ENCODE data around the gene E2F1. TPM values are rescaled to one million over a fixed set of nuclear protein-coding genes. Genes with fewer than 3 reads are reported as not detected.

E2F1 gene
- total and polyA plus RNA-seq, 7 experiments from 2014 or later: 0.46 to 61.6 (median 1.5) TPM; not detected in 1

GRCh38 chr20:33653218-33653899 is 32.8 kb downstream of the E2F1 start:
- ATAC-seq (peak; percentile 72), DNase-seq (peak in 4 of 9 donors; percentile 14 to 30 (median 27))
- Histone ChIP-seq H3K4me1 (ENCODE audit: control insufficient read depth in 2 of 2, insufficient read depth in 2 of 2, low read length in 2 of 2) (no peaks in the 10 kb centered on the region), H3K27ac (ENCODE audit: low read depth, low read length) (no peak overlapping the region), H3K9me3 (ENCODE audit: control insufficient read depth in 2 of 3, low read length in 3 of 3) (no peaks in the 10 kb centered on the region), H3K4me3 (ENCODE audit: low read length) (no peak overlapping the region), H3K27me3 (ENCODE audit: control insufficient read depth in 2 of 2, insufficient read depth in 2 of 2, low read length in 2 of 2) (no peaks in the 10 kb centered on the region), H3K36me3 (ENCODE audit: control insufficient read depth in 2 of 3, insufficient read depth in 3 of 3, low read length in 3 of 3) (no peaks in the 10 kb centered on the region)
- intact Hi-C loops (cut with micrococcal nuclease): loop anchor here (1.0 kb wide), 2 partner anchors 15 to 196 kb away; no protein-coding TSS in a partner anchor
- no peaks in the 10 kb centered on the region for H3K9me3 Mint-ChIP-seq
- H3K4me3 Mint-ChIP-seq: no peak overlapping the region
- no peaks in the 10 kb centered on the region for H3K36me3 Mint-ChIP-seq
- H3K4me1 Mint-ChIP-seq: peaks cover 0 to 10% (median 3%) of the 10 kb centered on the region in 7 donors
- H3K27ac Mint-ChIP-seq: peak overlapping the region in 1 of 9 donors; percentile 41
- no peaks in the 10 kb centered on the region for H3K27me3 Mint-ChIP-seq
- ChIA-PET POLR2A (interaction anchor here (1.3 to 2.6 kb wide), 2 partner anchors 10 to 14 kb away, joined by 8 to 12 read pairs; partner anchors contain the start of genes ACTL10 and C20orf144), CTCF (interaction anchor here (0.6 to 1.5 kb wide), 8 partner anchors 12 to 304 kb away, joined by 3 to 9 read pairs (median 3); no protein-coding TSS in a partner anchor)

- H3K27ac ChIP-seq (ENCODE audit: low read depth, low read length): no peak overlapping the region
- Mint-ChIP-seq H3K27ac (peak overlapping the region in 2 of 9 donors; percentile 19 to 21), H3K27me3 (no peaks in the 10 kb centered on the region), H3K4me1 (peaks cover 0 to 12% (median 6%) of the 10 kb centered on the region in 7 donors), H3K36me3 (no peaks in the 10 kb centered on the region), H3K9me3 (no peaks in the 10 kb centered on the region), H3K4me3 (no peak overlapping the region)
- ChIA-PET CTCF (interaction anchor here (0.6 kb wide), 1 partner anchor 1161 kb away, joined by 4 read pairs; no protein-coding TSS in a partner anchor), POLR2A (no interaction called here)
- ATAC-seq (no peak), DNase-seq (no peak)
- H3K9me3 ChIP-seq (ENCODE audit: control insufficient read depth in 2 of 3, low read length in 3 of 3): no peaks in the 10 kb centered on the region
- no peaks in the 10 kb centered on the region for H3K36me3 ChIP-seq (ENCODE audit: control insufficient read depth in 2 of 3, insufficient read depth in 3 of 3, low read length in 3 of 3)
- H3K27me3 ChIP-seq (ENCODE audit: control insufficient read depth in 2 of 2, insufficient read depth in 2 of 2, low read length in 2 of 2): no peaks in the 10 kb centered on the region
- no peak overlapping the region for H3K4me3 ChIP-seq (ENCODE audit: low read length)
- H3K4me1 ChIP-seq (ENCODE audit: control insufficient read depth in 2 of 2, insufficient read depth in 2 of 2, low read length in 2 of 2): peaks cover 0 to 14% of the 10 kb centered on the region in 2 donors
- intact Hi-C loops (cut with micrococcal nuclease): no loop called here
These were observed 34.6 kb downstream of the E2F1 start for GRCh38 chr20:33651562-33652048.

GRCh38 chr20:33650753-33651561 is 35.2 kb downstream of the E2F1 start:
- ChIA-PET CTCF (interaction anchor here (0.6 kb wide), 1 partner anchor 1162 kb away, joined by 4 read pairs; no protein-coding TSS in a partner anchor), POLR2A (no interaction called here)
- Mint-ChIP-seq H3K36me3 (peaks cover 0 to 3% (median 0%) of the 10 kb centered on the region in 5 donors), H3K27me3 (no peaks in the 10 kb centered on the region), H3K4me3 (no peak overlapping the region), H3K9me3 (no peaks in the 10 kb centered on the region), H3K4me1 (peaks cover 0 to 12% (median 6%) of the 10 kb centered on the region in 7 donors), H3K27ac (peak overlapping the region in 3 of 9 donors; percentile 18 to 21 (median 19))
- intact Hi-C loops (cut with micrococcal nuclease): no loop called here
- no peaks in the 10 kb centered on the region for H3K9me3 ChIP-seq (ENCODE audit: control insufficient read depth in 2 of 3, low read length in 3 of 3)
- H3K36me3 ChIP-seq (ENCODE audit: control insufficient read depth in 2 of 3, insufficient read depth in 3 of 3, low read length in 3 of 3): no peaks in the 10 kb centered on the region
- H3K4me3 ChIP-seq (ENCODE audit: low read length): no peak overlapping the region
- ATAC-seq (no peak), DNase-seq (no peak)
- no peaks in the 10 kb centered on the region for H3K27me3 ChIP-seq (ENCODE audit: control insufficient read depth in 2 of 2, insufficient read depth in 2 of 2, low read length in 2 of 2)
- peaks cover 0 to 14% of the 10 kb centered on the region in 2 donors for H3K4me1 ChIP-seq (ENCODE audit: control insufficient read depth in 2 of 2, insufficient read depth in 2 of 2, low read length in 2 of 2)
- no peak overlapping the region for H3K27ac ChIP-seq (ENCODE audit: low read depth, low read length)

- no peaks in the 10 kb centered on the region for H3K27me3 Mint-ChIP-seq
- intact Hi-C loops (cut with micrococcal nuclease): no loop called here
- Histone ChIP-seq H3K27ac (ENCODE audit: low read depth, low read length) (no peak overlapping the region), H3K9me3 (ENCODE audit: control insufficient read depth in 2 of 3, low read length in 3 of 3) (no peaks in the 10 kb centered on the region), H3K27me3 (ENCODE audit: control insufficient read depth in 2 of 2, insufficient read depth in 2 of 2, low read length in 2 of 2) (no peaks in the 10 kb centered on the region), H3K4me3 (ENCODE audit: low read length) (no peak overlapping the region), H3K36me3 (ENCODE audit: control insufficient read depth in 2 of 3, insufficient read depth in 3 of 3, low read length in 3 of 3) (peaks cover 0 to 5% (median 0%) of the 10 kb centered on the region in 3 experiments), H3K4me1 (ENCODE audit: control insufficient read depth in 2 of 2, insufficient read depth in 2 of 2, low read length in 2 of 2) (peaks cover 0 to 14% of the 10 kb centered on the region in 2 donors)
- H3K4me3 Mint-ChIP-seq: no peak overlapping the region
- ChIA-PET POLR2A (no interaction called here), CTCF (no interaction called here)
- ATAC-seq (no peak), DNase-seq (no peak)
- H3K27ac Mint-ChIP-seq: peak overlapping the region in 2 of 9 donors; percentile 32 to 36
- H3K4me1 Mint-ChIP-seq: peaks cover 0 to 12% (median 6%) of the 10 kb centered on the region in 7 donors
- peaks cover 0 to 8% (median 5%) of the 10 kb centered on the region in 5 donors for H3K36me3 Mint-ChIP-seq
- no peaks in the 10 kb centered on the region for H3K9me3 Mint-ChIP-seq
These were observed 36.0 kb downstream of the E2F1 start for GRCh38 chr20:33650111-33650752.

GRCh38 chr20:33649201-33649681 is 36.9 kb downstream of the E2F1 start:
- no peak overlapping the region for H3K4me3 Mint-ChIP-seq
- H3K9me3 Mint-ChIP-seq: no peaks in the 10 kb centered on the region
- Histone ChIP-seq H3K27me3 (ENCODE audit: control insufficient read depth in 2 of 2, insufficient read depth in 2 of 2, low read length in 2 of 2) (no peaks in the 10 kb centered on the region), H3K27ac (ENCODE audit: low read depth, low read length) (no peak overlapping the region), H3K4me1 (ENCODE audit: control insufficient read depth in 2 of 2, insufficient read depth in 2 of 2, low read length in 2 of 2) (peaks cover 0 to 14% of the 10 kb centered on the region in 2 donors), H3K4me3 (ENCODE audit: low read length) (no peak overlapping the region), H3K9me3 (ENCODE audit: control insufficient read depth in 2 of 3, low read length in 3 of 3) (no peaks in the 10 kb centered on the region), H3K36me3 (ENCODE audit: control insufficient read depth in 2 of 3, insufficient read depth in 3 of 3, low read length in 3 of 3) (peaks cover 0 to 15% (median 0%) of the 10 kb centered on the region in 3 experiments)
- H3K4me1 Mint-ChIP-seq: peaks cover 0 to 10% (median 6%) of the 10 kb centered on the region in 7 donors
- ChIA-PET CTCF (interaction anchor here (0.6 to 1.1 kb wide), 3 partner anchors 18 to 263 kb away, joined by 3 to 6 read pairs (median 3); no protein-coding TSS in a partner anchor), POLR2A (interaction anchor here (0.6 kb wide), 1 partner anchor 146 kb away, joined by 4 read pairs; no protein-coding TSS in a partner anchor)
- intact Hi-C loops (cut with micrococcal nuclease): no loop called here
- DNase-seq: no peak
- no peak for ATAC-seq
- H3K36me3 Mint-ChIP-seq: peaks cover 0 to 16% (median 6%) of the 10 kb centered on the region in 5 donors
- peak overlapping the region in 4 of 9 donors; percentile 8 to 65 (median 50) for H3K27ac Mint-ChIP-seq
- no peaks in the 10 kb centered on the region for H3K27me3 Mint-ChIP-seq
